UCSD-AML1 (cell line): ENCODE measurements around the gene OCRL.
A peak's percentile ranks its signal among the peaks of the same experiment; 100 is the strongest.

Source experiments
- DNase-seq: peaks from one replicate; lab custom pipeline; 2025; ENCODE audit not compliant: unreplicated experiment; lab: John Stamatoyannopoulos, UW

The OCRL gene

DNA sequence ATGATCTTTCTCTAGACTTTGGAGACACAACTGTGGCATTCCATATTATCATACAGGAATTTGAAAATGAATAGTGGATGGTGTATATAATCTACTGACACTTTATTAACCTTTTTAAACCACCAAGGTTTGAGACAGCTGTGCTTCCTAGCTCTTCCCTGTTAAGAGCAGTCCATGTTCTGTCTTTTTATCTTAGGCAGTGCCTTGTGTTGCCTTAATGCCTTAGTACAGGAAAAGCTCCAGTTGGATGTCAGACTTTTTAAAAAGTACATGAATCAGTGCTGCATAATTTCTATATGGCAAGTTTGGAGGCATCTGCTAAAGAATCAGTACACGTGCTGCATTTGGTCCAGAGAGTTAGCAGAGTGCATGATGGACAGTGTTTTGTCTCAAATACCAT is 45.1 kb downstream of the OCRL start:
- no peak for DNase-seq

- no peak for DNase-seq
These were observed 45.6 kb downstream of the OCRL start for GRCh38 chrX:129585691-129586090.

DNA sequence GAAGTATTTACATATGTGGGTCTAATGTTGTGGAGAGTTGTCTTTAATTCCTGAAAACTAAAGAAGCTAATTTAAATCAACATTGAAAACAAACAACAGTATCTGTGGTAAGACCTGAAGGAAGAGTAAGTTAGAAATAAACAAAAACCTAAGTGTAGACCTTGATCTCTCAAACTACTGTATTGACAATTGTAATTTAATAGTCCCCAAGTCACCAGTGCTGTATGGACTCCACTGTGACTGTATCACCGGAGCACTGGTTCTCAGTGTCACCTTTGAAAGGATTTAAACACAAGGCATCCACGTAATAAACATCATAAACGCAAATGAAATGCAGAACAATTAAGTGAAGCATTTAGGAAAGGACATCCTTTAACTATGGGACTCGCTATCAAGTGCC is 46.4 kb downstream of the OCRL start:
- no peak for DNase-seq

GRCh38 chrX:129590596-129590995 is 50.5 kb downstream of the OCRL start:
- no peak for DNase-seq

- DNase-seq: no peak
These were observed 53.1 kb downstream of the OCRL start for GRCh38 chrX:129593137-129593536.

- DNase-seq: no peak
These were observed 54.7 kb downstream of the OCRL start for GRCh38 chrX:129594781-129595180.

GRCh38 chrX:129596077-129596476 is 56.0 kb downstream of the OCRL start:
- no peak for DNase-seq

- no peak for DNase-seq
These were observed 57.8 kb downstream of the OCRL start for GRCh38 chrX:129597905-129598304.

- no peak for DNase-seq
These were observed 59.4 kb downstream of the OCRL start for GRCh38 chrX:129599499-129599898.

DNA sequence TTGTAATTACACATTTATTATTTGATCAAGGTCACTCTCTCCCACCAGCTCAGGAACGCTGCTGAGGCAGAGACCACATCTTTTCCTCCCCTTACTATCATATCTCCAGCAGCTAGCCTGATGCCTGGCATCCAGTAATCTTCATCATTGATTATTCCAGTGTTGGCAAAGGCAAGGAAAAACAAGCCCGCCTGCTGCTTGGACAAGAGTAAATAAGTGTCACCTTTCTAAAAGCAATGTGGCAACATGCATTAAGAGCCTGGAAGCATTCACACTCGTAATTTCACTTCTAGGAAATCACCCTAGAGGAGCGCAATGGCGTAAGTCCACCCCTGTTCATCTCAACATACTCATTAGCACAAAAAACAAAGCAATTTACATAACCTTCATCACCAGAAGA is 59.9 kb downstream of the OCRL start:
- no peak for DNase-seq

DNA sequence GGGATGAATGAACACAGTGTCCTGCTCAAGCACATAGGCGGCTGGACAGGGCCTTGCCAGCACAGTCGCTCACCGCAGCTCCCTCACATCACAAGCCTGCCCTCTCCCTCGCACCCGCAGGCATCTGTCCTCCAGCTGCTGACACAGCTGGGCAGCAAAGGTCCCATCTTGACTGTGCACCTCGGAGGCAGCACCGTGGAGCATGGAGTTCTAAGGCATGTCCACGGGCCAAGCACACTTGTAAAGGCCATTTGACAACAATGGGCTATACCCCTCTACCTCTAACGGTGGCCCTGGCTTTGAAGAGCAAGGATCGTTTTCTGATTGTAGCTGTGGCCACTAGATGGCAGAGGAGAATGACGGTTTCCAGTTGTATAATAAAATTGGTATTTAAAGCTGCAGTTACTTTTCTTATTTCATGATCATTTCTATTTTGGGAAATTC is 60.9 kb downstream of the OCRL start:
- DNase-seq: no peak

DNA sequence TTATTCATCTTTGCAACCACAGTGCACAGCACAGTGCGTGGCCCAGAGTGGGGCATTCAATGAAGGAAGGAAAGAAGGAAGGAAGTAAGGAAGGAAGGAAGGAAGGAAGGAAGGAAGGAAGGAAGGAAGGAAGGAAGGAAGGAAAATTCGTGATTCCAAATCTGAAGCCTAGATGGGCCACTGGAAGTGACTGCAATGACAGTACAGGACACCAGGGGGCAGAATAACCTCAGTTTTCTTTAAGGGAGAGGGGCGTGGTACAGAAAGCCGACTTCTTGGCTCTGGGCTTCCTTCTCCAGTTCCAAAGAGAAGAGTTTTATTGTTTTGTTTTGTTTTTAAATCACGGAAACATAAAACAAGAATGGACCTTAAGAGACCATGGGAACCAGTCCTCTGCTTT is 66.9 kb downstream of the OCRL start:
- DNase-seq: peak; percentile 32

- DNase-seq: no peak
These were observed 68.4 kb downstream of the OCRL start for GRCh38 chrX:129608496-129608895.

DNA sequence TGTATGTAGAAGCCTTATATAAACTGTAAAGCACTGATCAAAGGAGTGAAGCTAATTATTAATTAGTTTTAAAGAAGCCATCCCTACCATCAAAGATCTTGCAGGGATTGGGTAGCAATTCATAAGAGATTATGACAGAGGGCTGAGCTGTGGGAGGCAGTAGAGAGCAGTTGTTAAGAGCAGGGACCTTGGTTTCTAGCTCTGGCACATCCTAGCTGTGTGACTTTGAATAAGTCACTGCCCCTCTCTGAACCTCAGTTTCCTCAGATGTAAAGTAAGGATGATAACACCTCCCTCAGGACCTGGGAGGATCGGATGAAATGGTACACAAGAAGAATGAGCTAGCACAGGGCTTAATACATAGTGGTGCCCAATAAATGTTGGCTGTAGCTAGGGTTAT is 69.3 kb downstream of the OCRL start:
- no peak for DNase-seq

GRCh38 chrX:129612396-129612795 is 72.3 kb downstream of the OCRL start:
- no peak for DNase-seq

DNA sequence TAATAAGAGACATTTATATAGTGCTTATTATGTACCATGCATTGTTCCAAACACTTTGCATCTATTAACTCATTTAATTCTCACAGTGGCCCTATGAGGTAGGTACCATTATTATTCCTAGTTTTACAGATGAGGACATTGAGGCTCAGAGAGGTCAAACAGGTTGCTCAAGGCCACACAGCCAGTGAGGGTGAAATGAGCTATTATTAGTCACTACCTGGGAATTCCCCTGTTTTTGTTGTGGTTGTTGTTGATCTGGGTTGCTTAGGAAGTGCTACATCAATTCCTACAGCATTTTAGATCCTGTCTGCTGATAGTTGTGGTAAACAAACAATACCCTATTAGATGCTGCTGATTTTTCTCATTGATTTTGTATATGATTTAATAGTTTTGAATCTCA is 73.5 kb downstream of the OCRL start:
- no peak for DNase-seq

DNA sequence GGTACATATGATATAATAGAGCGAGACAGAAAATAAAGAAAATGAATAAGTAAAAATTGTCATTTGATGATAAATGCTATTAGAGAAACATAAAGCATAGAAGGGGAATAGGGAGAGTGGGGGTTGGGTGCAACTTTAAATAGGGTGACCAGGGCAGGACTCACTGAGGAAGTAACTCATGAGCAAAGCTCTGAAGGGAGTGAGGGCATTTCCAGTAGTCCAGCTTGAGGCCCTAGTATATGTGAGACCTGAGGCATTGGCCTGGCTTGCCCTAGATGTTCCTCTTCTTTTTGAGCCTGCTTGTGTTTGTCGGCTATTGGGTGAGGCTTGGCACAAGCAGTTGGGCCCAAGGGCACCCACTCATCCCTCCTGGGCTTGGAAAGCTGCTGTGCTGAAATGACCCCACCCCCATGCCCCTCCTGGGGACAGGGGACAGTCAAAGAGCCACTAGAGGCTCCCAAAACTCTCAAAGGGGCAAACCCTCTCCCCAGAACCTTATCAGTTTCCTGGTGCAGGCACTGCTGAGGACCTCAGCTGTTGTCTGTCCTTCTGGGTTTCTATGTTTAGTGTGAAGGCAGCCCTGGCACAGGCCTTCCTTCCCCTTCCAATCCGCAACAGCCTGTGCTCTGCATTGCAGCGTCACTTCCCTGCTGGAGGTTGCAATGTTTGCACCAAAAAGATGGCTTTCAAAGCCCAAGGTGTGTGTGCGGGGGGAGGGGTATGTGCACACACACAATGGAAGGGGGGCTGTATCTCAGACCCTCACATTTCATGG is 74.6 kb downstream of the OCRL start:
- DNase-seq: peak; percentile 33

DNA sequence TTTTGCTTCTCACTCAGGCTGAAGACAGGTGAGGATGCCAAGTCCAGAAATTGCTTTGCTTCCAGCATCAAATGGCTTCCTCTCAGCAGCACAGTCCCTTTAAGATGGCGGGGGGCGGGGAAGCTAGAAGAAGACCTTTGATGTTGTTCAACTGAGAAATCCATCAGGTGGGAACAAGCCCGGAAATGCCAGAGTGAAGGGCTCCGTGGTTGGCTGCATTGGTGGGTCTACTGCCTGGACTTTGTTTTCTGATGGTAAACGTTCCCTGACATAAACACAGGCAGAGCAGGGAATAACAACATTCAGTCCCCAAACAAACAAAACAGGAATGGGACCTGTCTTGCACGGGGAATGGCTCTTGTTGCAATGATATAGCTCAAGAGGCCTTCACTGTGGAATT is 77.4 kb downstream of the OCRL start:
- DNase-seq: no peak

- no peak for DNase-seq
These were observed 78.9 kb downstream of the OCRL start for GRCh38 chrX:129618997-129619396.

GRCh38 chrX:129622757-129623301 is 82.8 kb downstream of the OCRL start:
- no peak for DNase-seq

DNA sequence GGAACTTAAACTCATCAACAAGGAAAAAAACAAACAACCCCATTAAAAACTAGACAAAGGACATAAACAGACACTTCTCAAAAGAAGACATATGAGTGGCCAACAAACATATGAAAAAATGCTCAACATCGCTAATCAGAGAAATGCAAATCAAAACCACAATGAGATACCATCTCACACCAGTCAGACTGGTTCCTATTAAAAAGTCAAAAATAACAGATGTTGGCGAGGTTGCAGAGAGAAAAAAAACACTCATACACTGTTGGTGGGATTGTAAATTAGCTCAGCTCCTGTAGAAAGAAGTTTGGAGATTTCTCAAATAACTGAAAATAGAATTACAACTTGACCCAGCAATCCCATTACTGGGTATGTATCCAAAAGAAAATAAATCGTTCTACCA is 86.0 kb downstream of the OCRL start:
- DNase-seq: no peak

DNA sequence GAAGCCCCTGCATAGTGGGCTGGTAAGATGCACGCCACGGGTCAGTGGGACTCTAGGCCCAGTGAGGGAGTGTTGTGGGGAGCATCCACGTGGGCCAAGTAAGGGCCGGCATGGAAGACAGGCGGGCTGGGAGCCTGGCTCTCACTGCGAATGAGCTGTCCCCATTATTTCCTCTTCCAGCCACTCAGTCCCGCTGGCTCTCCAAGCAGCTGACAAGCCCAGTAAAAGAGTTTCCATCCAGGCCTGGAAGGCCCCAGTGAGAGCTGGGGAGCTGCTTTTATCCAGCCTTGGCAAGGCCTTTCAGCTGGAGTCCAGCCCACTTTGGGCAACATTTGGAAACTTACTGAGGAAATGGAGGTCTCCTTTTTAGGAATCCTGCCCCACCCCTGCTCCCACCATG is 89.8 kb downstream of the OCRL start:
- no peak for DNase-seq

GRCh38 chrX:129631849-129632248 is 91.8 kb downstream of the OCRL start:
- no peak for DNase-seq
